ENCODE data around the gene NIT2. TPM values are rescaled to one million over a fixed set of nuclear protein-coding genes. Genes with fewer than 3 reads are reported as not detected.
A peak's percentile ranks its signal among the peaks of the same experiment; 100 is the strongest.
"Not testable (repeated sequence)": the region's sequence is repeated elsewhere in the genome, so short reads cannot be mapped to it uniquely, and the experiment has no call there.

NIT2 gene
- 10 to 100 TPM; 53.5 to 61.0 TPM for total RNA-seq

DNA sequence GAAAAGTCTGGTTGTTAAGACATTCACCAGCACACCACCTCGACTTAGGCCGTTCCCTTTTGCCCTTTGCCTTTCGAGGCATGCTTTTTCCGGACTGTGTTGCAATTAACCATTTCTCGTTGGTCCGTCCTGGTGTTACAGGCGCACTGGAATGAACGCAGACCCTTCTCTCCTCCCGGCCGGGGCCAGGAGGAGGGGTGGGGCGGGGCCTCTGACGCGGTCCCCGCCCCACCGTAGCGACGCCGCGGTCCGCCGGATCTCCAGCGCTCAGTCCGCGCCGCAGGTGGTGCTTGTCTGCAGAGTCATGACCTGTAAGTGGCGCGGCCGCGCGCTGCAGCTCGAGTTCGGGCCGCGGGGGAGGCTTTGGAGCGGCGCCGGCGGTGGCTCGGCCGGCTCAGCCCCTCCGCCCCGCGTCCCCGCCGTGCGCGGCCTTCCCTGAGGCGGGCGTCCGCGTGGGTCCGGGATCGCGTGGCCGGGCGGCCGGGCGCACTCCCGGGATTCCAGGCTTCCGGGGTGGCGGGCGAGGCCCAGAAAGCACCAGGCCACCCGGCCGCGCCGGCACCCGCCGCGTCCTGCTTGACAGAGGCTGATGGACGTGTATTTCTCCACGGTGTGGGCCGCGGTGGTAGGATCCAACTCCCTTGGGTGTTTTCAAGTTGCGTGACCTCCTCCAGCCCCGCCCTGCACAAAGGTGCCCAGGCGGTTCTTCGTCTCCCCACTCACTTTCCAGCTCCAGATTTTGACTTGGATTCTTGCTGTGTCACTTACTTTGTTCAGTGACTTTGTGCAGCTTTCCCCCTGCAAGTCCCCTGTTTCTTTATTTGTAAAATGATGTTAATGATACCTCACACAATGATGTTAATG is at the start of gene NIT2:
TSS of gene NIT2 (plus strand) at position 270 of the 864 bp plus-strand sequence. CDS start at position 305, 35 bp downstream.
- Mint-ChIP-seq H3K36me3 (peaks cover 7 to 12% of the 10 kb centered on the region in 2 donors), H3K27ac (peak within 1 kb of the TSS; percentile 93 to 98), H3K9me3 (no peaks in the 10 kb centered on the region)
- DNase-seq (ENCODE audit: low spot score in 2 of 2): peak; percentile 80
- peak; percentile 96 to 99 for ATAC-seq

- Mint-ChIP-seq H3K36me3 (no peaks in the 10 kb centered on the region), H3K27ac (no peak overlapping the region), H3K9me3 (no peaks in the 10 kb centered on the region)
- DNase-seq (ENCODE audit: low spot score in 2 of 2) (no peak), ATAC-seq (no peak)
These were observed 46.2 kb upstream of the NIT2 start for GRCh38 chr3:100288288-100288894.

- Mint-ChIP-seq H3K36me3 (no peaks in the 10 kb centered on the region), H3K9me3 (no peaks in the 10 kb centered on the region), H3K27ac (no peak overlapping the region)
- no peak for DNase-seq (ENCODE audit: low spot score in 2 of 2)
- no peak for ATAC-seq
These were observed 45.2 kb upstream of the NIT2 start for GRCh38 chr3:100289339-100289738.

- no peak overlapping the region for H3K27ac Mint-ChIP-seq
- no peak for DNase-seq (ENCODE audit: low spot score in 2 of 2)
- no peaks in the 10 kb centered on the region for H3K9me3 Mint-ChIP-seq
- no peak for ATAC-seq
- H3K36me3 Mint-ChIP-seq: no peaks in the 10 kb centered on the region
These were observed 39.5 kb upstream of the NIT2 start for GRCh38 chr3:100295089-100295488.

DNA sequence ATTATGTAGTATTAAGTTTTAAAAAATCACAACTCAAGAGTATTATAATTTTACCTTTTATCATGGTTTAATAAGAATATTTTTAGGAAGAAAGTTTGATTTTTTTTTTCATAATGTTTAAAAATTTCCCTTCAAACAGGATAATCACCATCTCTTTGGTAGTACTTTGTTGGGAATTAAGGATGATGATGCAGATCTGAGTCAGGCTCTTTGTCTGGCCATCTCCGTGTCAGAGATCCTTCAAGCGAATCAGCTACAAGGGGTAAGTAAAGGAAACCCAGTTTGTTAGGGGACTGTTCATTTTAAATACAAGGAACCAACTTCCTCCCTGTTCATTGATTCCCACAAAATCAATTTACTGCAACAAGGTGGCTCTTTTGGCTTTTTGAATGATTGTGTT is 36.8 kb upstream of the NIT2 start:
- no peak for DNase-seq (ENCODE audit: low spot score in 2 of 2)
- no peaks in the 10 kb centered on the region for H3K36me3 Mint-ChIP-seq
- no peak overlapping the region for H3K27ac Mint-ChIP-seq
- no peaks in the 10 kb centered on the region for H3K9me3 Mint-ChIP-seq
- ATAC-seq: no peak

GRCh38 chr3:100299016-100299415 is 35.5 kb upstream of the NIT2 start:
- Mint-ChIP-seq H3K36me3 (no peaks in the 10 kb centered on the region), H3K9me3 (no peaks in the 10 kb centered on the region), H3K27ac (no peak overlapping the region)
- ATAC-seq (no peak), DNase-seq (ENCODE audit: low spot score in 2 of 2) (no peak)

GRCh38 chr3:100306695-100307094 is 27.9 kb upstream of the NIT2 start:
- H3K36me3 Mint-ChIP-seq: no peaks in the 10 kb centered on the region
- H3K9me3 Mint-ChIP-seq: no peaks in the 10 kb centered on the region
- no peak for DNase-seq (ENCODE audit: low spot score in 2 of 2)
- no peak for ATAC-seq
- H3K27ac Mint-ChIP-seq: peak overlapping the region in 1 of 2 donors; percentile 37

DNA sequence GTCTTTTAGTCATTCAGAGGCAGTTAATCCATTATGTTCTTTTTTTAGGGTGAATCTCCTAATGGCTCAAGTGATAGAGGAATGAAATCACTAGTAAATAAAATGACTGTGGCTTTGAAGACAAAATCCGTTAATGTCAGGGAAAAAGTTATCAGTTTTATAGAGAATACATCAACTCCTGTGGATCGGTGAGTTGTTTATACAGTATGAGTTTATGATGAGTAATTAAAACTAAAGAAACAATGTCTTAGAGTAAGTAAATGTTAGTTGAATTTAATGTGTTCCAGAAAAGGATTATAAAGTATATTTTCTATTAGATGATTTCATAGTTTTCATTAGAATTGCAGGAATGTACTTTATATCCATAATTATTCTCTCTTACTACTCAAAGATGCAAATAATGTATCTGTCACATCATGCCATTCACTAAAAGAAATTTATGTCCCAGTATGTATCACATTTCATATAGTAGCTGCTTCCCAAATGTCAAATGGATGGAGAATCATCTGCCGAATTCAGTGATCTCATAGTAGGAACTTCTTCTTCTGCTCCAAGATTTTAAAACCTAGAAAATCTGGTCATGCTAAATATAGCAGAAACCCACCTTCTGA is 24.1 kb upstream of the NIT2 start:
- DNase-seq (ENCODE audit: low spot score in 2 of 2) (no peak), ATAC-seq (no peak)
- H3K9me3 Mint-ChIP-seq: no peaks in the 10 kb centered on the region
- H3K27ac Mint-ChIP-seq: no peak overlapping the region
- H3K36me3 Mint-ChIP-seq: no peaks in the 10 kb centered on the region

DNA sequence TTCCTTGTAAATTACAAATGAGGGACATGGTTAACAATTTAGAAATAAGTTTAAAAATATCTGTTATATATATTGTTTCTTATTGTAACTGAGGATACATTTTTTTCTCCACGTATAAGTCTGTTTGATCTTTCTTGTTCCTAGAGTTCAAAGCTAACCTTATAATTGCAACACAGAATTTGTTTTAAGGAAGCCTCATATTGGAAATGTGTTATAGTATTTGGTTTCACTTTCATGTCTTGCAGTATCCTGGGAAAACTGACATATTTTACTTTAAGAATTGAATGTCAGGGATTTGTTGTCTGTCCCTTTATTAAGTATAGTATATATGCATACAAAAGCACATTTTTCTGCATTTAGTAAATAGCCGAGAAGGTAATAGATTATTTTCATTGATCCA is 23.5 kb upstream of the NIT2 start:
- Mint-ChIP-seq H3K27ac (no peak overlapping the region), H3K36me3 (no peaks in the 10 kb centered on the region), H3K9me3 (no peaks in the 10 kb centered on the region)
- ATAC-seq (no peak), DNase-seq (ENCODE audit: low spot score in 2 of 2) (no peak)

- Mint-ChIP-seq H3K36me3 (no peaks in the 10 kb centered on the region), H3K9me3 (no peaks in the 10 kb centered on the region), H3K27ac (no peak overlapping the region)
- peak in 1 of 2 donors; percentile 41 for DNase-seq (ENCODE audit: low spot score in 2 of 2)
- peak; percentile 61 to 70 for ATAC-seq
These were observed 17.9 kb upstream of the NIT2 start for GRCh38 chr3:100316641-100317069.

DNA sequence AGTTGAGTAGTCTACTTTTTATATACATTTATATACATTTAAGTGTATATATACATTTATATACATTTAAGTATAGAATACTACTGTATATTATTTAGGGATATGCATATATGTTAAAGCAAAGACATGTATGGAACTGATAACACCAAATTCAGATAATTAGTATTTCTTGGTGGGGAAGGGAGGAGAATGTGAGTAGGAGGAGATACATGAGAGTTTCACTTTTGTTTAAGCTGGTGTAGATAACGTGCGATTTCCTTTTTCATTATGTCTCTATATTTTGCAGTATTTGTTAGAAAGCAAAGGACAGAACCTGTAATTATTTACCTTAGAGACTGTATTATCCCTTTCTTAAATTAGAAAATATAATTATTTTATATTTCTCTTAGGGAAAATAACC is 16.6 kb upstream of the NIT2 start:
- DNase-seq (ENCODE audit: low spot score in 2 of 2) (no peak), ATAC-seq (peak in 1 of 2 donors; percentile 60)
- Mint-ChIP-seq H3K27ac (no peak overlapping the region), H3K36me3 (no peaks in the 10 kb centered on the region), H3K9me3 (no peaks in the 10 kb centered on the region)

- Mint-ChIP-seq H3K27ac (no peak overlapping the region), H3K9me3 (no peaks in the 10 kb centered on the region), H3K36me3 (no peaks in the 10 kb centered on the region)
- DNase-seq (ENCODE audit: low spot score in 2 of 2) (no peak), ATAC-seq (no peak)
These were observed 14.6 kb upstream of the NIT2 start for GRCh38 chr3:100319951-100320350.

GRCh38 chr3:100324044-100324443 is 10.5 kb upstream of the NIT2 start:
- Mint-ChIP-seq H3K36me3 (peaks cover 0 to 10% of the 10 kb centered on the region in 2 donors), H3K9me3 (no peaks in the 10 kb centered on the region), H3K27ac (no peak overlapping the region)
- ATAC-seq (no peak), DNase-seq (ENCODE audit: low spot score in 2 of 2) (no peak)

GRCh38 chr3:100325827-100326226 is 8.7 kb upstream of the NIT2 start:
- DNase-seq (ENCODE audit: low spot score in 2 of 2) (no peak), ATAC-seq (no peak)
- Mint-ChIP-seq H3K27ac (no peak overlapping the region), H3K36me3 (peaks cover 0 to 10% of the 10 kb centered on the region in 2 donors), H3K9me3 (no peaks in the 10 kb centered on the region)

GRCh38 chr3:100327377-100327776 is 7.2 kb upstream of the NIT2 start:
- not testable (repeated sequence) for DNase-seq (ENCODE audit: low spot score in 2 of 2); H3K9me3 Mint-ChIP-seq; H3K36me3 Mint-ChIP-seq; H3K27ac Mint-ChIP-seq; ATAC-seq

DNA sequence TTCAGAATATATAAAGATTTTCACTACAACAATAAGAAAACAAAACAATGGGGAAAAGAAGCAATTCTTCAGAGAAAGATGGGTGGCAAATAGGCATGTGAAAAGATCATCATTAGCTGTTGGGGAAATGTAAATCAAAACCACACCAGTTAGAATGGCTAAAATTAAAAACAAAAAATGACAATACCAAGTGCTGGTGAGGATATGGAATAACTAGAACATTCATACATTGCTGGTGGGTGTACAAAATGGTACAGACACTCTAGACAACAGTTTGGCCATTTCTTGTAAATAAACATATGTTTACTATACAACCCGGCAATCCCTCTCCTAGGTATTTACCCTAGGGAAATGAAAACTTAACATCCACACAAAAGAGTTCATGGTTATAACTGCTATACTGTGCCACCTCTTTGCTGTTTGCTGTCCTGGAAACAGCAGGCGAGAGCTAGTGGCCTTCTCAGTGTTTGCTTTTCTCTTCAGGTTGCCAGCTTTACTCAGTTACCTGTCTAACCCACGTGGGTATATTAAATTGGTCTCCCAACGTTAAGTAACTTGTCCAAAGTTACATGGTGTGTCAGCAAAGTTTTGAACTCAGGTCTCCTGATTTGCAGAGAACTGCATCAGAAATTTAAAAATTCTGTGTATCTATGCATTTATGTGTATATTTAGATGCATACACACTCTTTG is 4.6 kb upstream of the NIT2 start:
- Mint-ChIP-seq H3K27ac (no peak overlapping the region), H3K9me3 (no peaks in the 10 kb centered on the region), H3K36me3 (peaks cover under 1 to 11% of the 10 kb centered on the region in 2 donors)
- DNase-seq (ENCODE audit: low spot score in 2 of 2) (no peak), ATAC-seq (no peak)

GRCh38 chr3:100330651-100331050 is 3.9 kb upstream of the NIT2 start:
- DNase-seq (ENCODE audit: low spot score in 2 of 2): no peak
- ATAC-seq: no peak
- no peak overlapping the region for H3K27ac Mint-ChIP-seq
- no peaks in the 10 kb centered on the region for H3K9me3 Mint-ChIP-seq
- H3K36me3 Mint-ChIP-seq: peaks cover 6 to 17% of the 10 kb centered on the region in 2 donors

Measured in activated naive CD4-positive, alpha-beta T cell treated with anti-CD3 and anti-CD28 coated beads, Interleukin-2, amount 50 U/mL, for 72 hours (primary cell).